ENCODE measurements around the gene PPP1R9A. TPM values are rescaled to one million over a fixed set of nuclear protein-coding genes. Genes with fewer than 3 reads are reported as not detected.
A peak's percentile ranks its signal among the peaks of the same experiment; 100 is the strongest.

Gene PPP1R9A
- total and polyA plus RNA-seq, 7 experiments from 2014 or later = 0.21 to 1.4 TPM; not detected in 5

GRCh38 chr7:94882891-94883290, 24.5 kb upstream of the PPP1R9A start:
- Histone ChIP-seq H3K27ac (ENCODE audit: low read depth, low read length) (no peak overlapping the region), H3K4me1 (ENCODE audit: control insufficient read depth in 2 of 2, insufficient read depth in 2 of 2, low read length in 2 of 2) (no peaks in the 10 kb centered on the region), H3K9me3 (ENCODE audit: control insufficient read depth in 2 of 3, low read length in 3 of 3) (peaks cover 0 to 7% (median 0%) of the 10 kb centered on the region in 3 experiments), H3K27me3 (ENCODE audit: control insufficient read depth in 2 of 2, insufficient read depth in 2 of 2, low read length in 2 of 2) (no peaks in the 10 kb centered on the region), H3K36me3 (ENCODE audit: control insufficient read depth in 2 of 3, insufficient read depth in 3 of 3, low read length in 3 of 3) (no peaks in the 10 kb centered on the region), H3K4me3 (ENCODE audit: low read length) (no peak overlapping the region)
- Mint-ChIP-seq H3K4me1 (no peaks in the 10 kb centered on the region), H3K4me3 (no peak overlapping the region), H3K27ac (no peak overlapping the region), H3K27me3 (peaks cover 0 to 33% (median 14%) of the 10 kb centered on the region in 5 donors), H3K9me3 (peaks cover 0 to 16% (median 9%) of the 10 kb centered on the region in 11 donors), H3K36me3 (peaks cover 0 to 6% (median 4%) of the 10 kb centered on the region in 5 donors)
- CTCF ChIA-PET = no interaction called here
- ATAC-seq (no peak), DNase-seq (no peak)
- POLR2A ChIA-PET = no interaction called here
- intact Hi-C loops (cut with micrococcal nuclease) = no loop called here

- ATAC-seq (no peak), DNase-seq (no peak)
- H3K27ac Mint-ChIP-seq = no peak overlapping the region
- H3K9me3 Mint-ChIP-seq = peaks cover 0 to 9% (median 4%) of the 10 kb centered on the region in 11 donors
- POLR2A ChIA-PET = no interaction called here
- Histone ChIP-seq H3K4me3 (ENCODE audit: low read length) (no peak overlapping the region), H3K9me3 (ENCODE audit: control insufficient read depth in 2 of 3, low read length in 3 of 3) (no peaks in the 10 kb centered on the region), H3K27ac (ENCODE audit: low read depth, low read length) (no peak overlapping the region), H3K4me1 (ENCODE audit: control insufficient read depth in 2 of 2, insufficient read depth in 2 of 2, low read length in 2 of 2) (no peaks in the 10 kb centered on the region), H3K36me3 (ENCODE audit: control insufficient read depth in 2 of 3, insufficient read depth in 3 of 3, low read length in 3 of 3) (no peaks in the 10 kb centered on the region), H3K27me3 (ENCODE audit: control insufficient read depth in 2 of 2, insufficient read depth in 2 of 2, low read length in 2 of 2) (no peaks in the 10 kb centered on the region)
- H3K4me1 Mint-ChIP-seq = no peaks in the 10 kb centered on the region
- peaks cover 0 to 6% (median 4%) of the 10 kb centered on the region in 5 donors for H3K36me3 Mint-ChIP-seq
- no peak overlapping the region for H3K4me3 Mint-ChIP-seq
- CTCF ChIA-PET = interaction anchor here (0.6 kb wide), 1 partner anchor 1187 kb away, joined by 5 read pairs; no protein-coding TSS in a partner anchor
- intact Hi-C loops (cut with micrococcal nuclease) = no loop called here
- H3K27me3 Mint-ChIP-seq = peaks cover 0 to 26% (median 14%) of the 10 kb centered on the region in 5 donors
Measured at GRCh38 chr7:94883616-94884015, 23.8 kb upstream of the PPP1R9A start.

GRCh38 chr7:94888551-94888950, 18.8 kb upstream of the PPP1R9A start:
- intact Hi-C loops (cut with micrococcal nuclease) = no loop called here
- no peak overlapping the region for H3K27ac ChIP-seq (ENCODE audit: low read depth, low read length)
- no peaks in the 10 kb centered on the region for H3K4me1 Mint-ChIP-seq
- H3K36me3 Mint-ChIP-seq = peaks cover 0 to 4% (median 0%) of the 10 kb centered on the region in 5 donors
- no peaks in the 10 kb centered on the region for H3K9me3 ChIP-seq (ENCODE audit: control insufficient read depth in 2 of 3, low read length in 3 of 3)
- POLR2A ChIA-PET = no interaction called here
- no peaks in the 10 kb centered on the region for H3K27me3 ChIP-seq (ENCODE audit: control insufficient read depth in 2 of 2, insufficient read depth in 2 of 2, low read length in 2 of 2)
- H3K9me3 Mint-ChIP-seq = peaks cover 0 to 5% (median 0%) of the 10 kb centered on the region in 11 donors
- H3K27ac Mint-ChIP-seq = peak overlapping the region in 1 of 9 donors; percentile 8
- H3K4me3 Mint-ChIP-seq = no peak overlapping the region
- CTCF ChIA-PET = no interaction called here
- no peak for ATAC-seq
- DNase-seq = no peak
- no peaks in the 10 kb centered on the region for H3K36me3 ChIP-seq (ENCODE audit: control insufficient read depth in 2 of 3, insufficient read depth in 3 of 3, low read length in 3 of 3)
- no peaks in the 10 kb centered on the region for H3K4me1 ChIP-seq (ENCODE audit: control insufficient read depth in 2 of 2, insufficient read depth in 2 of 2, low read length in 2 of 2)
- H3K4me3 ChIP-seq (ENCODE audit: low read length) = no peak overlapping the region
- H3K27me3 Mint-ChIP-seq = peaks cover 0 to 19% (median 14%) of the 10 kb centered on the region in 5 donors

GRCh38 chr7:94888995-94889523, 18.3 kb upstream of the PPP1R9A start:
- peak overlapping the region in 1 of 9 donors; percentile 8 for H3K27ac Mint-ChIP-seq
- intact Hi-C loops (cut with micrococcal nuclease) = no loop called here
- no peaks in the 10 kb centered on the region for H3K9me3 ChIP-seq (ENCODE audit: control insufficient read depth in 2 of 3, low read length in 3 of 3)
- ChIA-PET CTCF (no interaction called here), POLR2A (no interaction called here)
- H3K27me3 Mint-ChIP-seq = peaks cover 0 to 19% (median 14%) of the 10 kb centered on the region in 5 donors
- no peak overlapping the region for H3K4me3 Mint-ChIP-seq
- peaks cover 0 to 4% (median 0%) of the 10 kb centered on the region in 5 donors for H3K36me3 Mint-ChIP-seq
- no peaks in the 10 kb centered on the region for H3K27me3 ChIP-seq (ENCODE audit: control insufficient read depth in 2 of 2, insufficient read depth in 2 of 2, low read length in 2 of 2)
- no peaks in the 10 kb centered on the region for H3K4me1 Mint-ChIP-seq
- no peak overlapping the region for H3K4me3 ChIP-seq (ENCODE audit: low read length)
- no peak overlapping the region for H3K27ac ChIP-seq (ENCODE audit: low read depth, low read length)
- DNase-seq (no peak), ATAC-seq (no peak)
- H3K4me1 ChIP-seq (ENCODE audit: control insufficient read depth in 2 of 2, insufficient read depth in 2 of 2, low read length in 2 of 2) = no peaks in the 10 kb centered on the region
- H3K36me3 ChIP-seq (ENCODE audit: control insufficient read depth in 2 of 3, insufficient read depth in 3 of 3, low read length in 3 of 3) = no peaks in the 10 kb centered on the region
- peaks cover 0 to 8% (median 0%) of the 10 kb centered on the region in 11 donors for H3K9me3 Mint-ChIP-seq

- no peak for DNase-seq
Measured at GRCh38 chr7:94890216-94890615, 17.2 kb upstream of the PPP1R9A start.

GRCh38 chr7:94893661-94894060, 13.7 kb upstream of the PPP1R9A start:
- ChIA-PET POLR2A (interaction anchor here (0.6 kb wide), 1 partner anchor 99 kb away, joined by 3 read pairs; no protein-coding TSS in a partner anchor), CTCF (no interaction called here)
- peaks cover 0 to 4% (median 0%) of the 10 kb centered on the region in 5 donors for H3K27me3 Mint-ChIP-seq
- H3K36me3 ChIP-seq (ENCODE audit: control insufficient read depth in 2 of 3, insufficient read depth in 3 of 3, low read length in 3 of 3) = no peaks in the 10 kb centered on the region
- H3K9me3 Mint-ChIP-seq = peaks cover 0 to 5% (median 0%) of the 10 kb centered on the region in 11 donors
- H3K27ac Mint-ChIP-seq = no peak overlapping the region
- no peaks in the 10 kb centered on the region for H3K4me1 ChIP-seq (ENCODE audit: control insufficient read depth in 2 of 2, insufficient read depth in 2 of 2, low read length in 2 of 2)
- H3K9me3 ChIP-seq (ENCODE audit: control insufficient read depth in 2 of 3, low read length in 3 of 3) = no peaks in the 10 kb centered on the region
- intact Hi-C loops (cut with micrococcal nuclease) = no loop called here
- no peaks in the 10 kb centered on the region for H3K4me1 Mint-ChIP-seq
- no peak overlapping the region for H3K27ac ChIP-seq (ENCODE audit: low read depth, low read length)
- no peak overlapping the region for H3K4me3 ChIP-seq (ENCODE audit: low read length)
- no peak for DNase-seq
- H3K27me3 ChIP-seq (ENCODE audit: control insufficient read depth in 2 of 2, insufficient read depth in 2 of 2, low read length in 2 of 2) = no peaks in the 10 kb centered on the region
- no peak overlapping the region for H3K4me3 Mint-ChIP-seq
- H3K36me3 Mint-ChIP-seq = no peaks in the 10 kb centered on the region
- no peak for ATAC-seq

More at GRCh38 chr7:94890216-94890615, 17.2 kb upstream of the PPP1R9A start:
- peaks cover 0 to 4% (median 0%) of the 10 kb centered on the region in 5 donors for H3K36me3 Mint-ChIP-seq
- H3K9me3 ChIP-seq (ENCODE audit: control insufficient read depth in 2 of 3, low read length in 3 of 3) = no peaks in the 10 kb centered on the region
- no peak overlapping the region for H3K4me3 Mint-ChIP-seq
- H3K4me1 Mint-ChIP-seq = no peaks in the 10 kb centered on the region
- no peak for ATAC-seq
- intact Hi-C loops (cut with micrococcal nuclease) = no loop called here
- H3K27me3 Mint-ChIP-seq = peaks cover 0 to 12% (median 10%) of the 10 kb centered on the region in 5 donors
- no peaks in the 10 kb centered on the region for H3K4me1 ChIP-seq (ENCODE audit: control insufficient read depth in 2 of 2, insufficient read depth in 2 of 2, low read length in 2 of 2)
- H3K36me3 ChIP-seq (ENCODE audit: control insufficient read depth in 2 of 3, insufficient read depth in 3 of 3, low read length in 3 of 3) = no peaks in the 10 kb centered on the region
- H3K27ac ChIP-seq (ENCODE audit: low read depth, low read length) = no peak overlapping the region
- ChIA-PET POLR2A (no interaction called here), CTCF (no interaction called here)
- no peak overlapping the region for H3K4me3 ChIP-seq (ENCODE audit: low read length)
- H3K9me3 Mint-ChIP-seq = peaks cover 0 to 9% (median 0%) of the 10 kb centered on the region in 11 donors
- no peaks in the 10 kb centered on the region for H3K27me3 ChIP-seq (ENCODE audit: control insufficient read depth in 2 of 2, insufficient read depth in 2 of 2, low read length in 2 of 2)
- H3K27ac Mint-ChIP-seq = no peak overlapping the region

- H3K36me3 ChIP-seq (ENCODE audit: control insufficient read depth in 2 of 3, insufficient read depth in 3 of 3, low read length in 3 of 3) = no peaks in the 10 kb centered on the region
- no peak overlapping the region for H3K4me3 ChIP-seq (ENCODE audit: low read length)
- intact Hi-C loops (cut with micrococcal nuclease) = no loop called here
- H3K27ac ChIP-seq (ENCODE audit: low read depth, low read length) = no peak overlapping the region
- ATAC-seq (no peak), DNase-seq (no peak)
- H3K27ac Mint-ChIP-seq = no peak overlapping the region
- no peaks in the 10 kb centered on the region for H3K27me3 ChIP-seq (ENCODE audit: control insufficient read depth in 2 of 2, insufficient read depth in 2 of 2, low read length in 2 of 2)
- peaks cover 0 to 5% (median 4%) of the 10 kb centered on the region in 5 donors for H3K27me3 Mint-ChIP-seq
- CTCF ChIA-PET = no interaction called here
- no peak overlapping the region for H3K4me3 Mint-ChIP-seq
- no peaks in the 10 kb centered on the region for H3K36me3 Mint-ChIP-seq
- H3K9me3 Mint-ChIP-seq = peaks cover 0 to 5% (median 0%) of the 10 kb centered on the region in 11 donors
- no peaks in the 10 kb centered on the region for H3K9me3 ChIP-seq (ENCODE audit: control insufficient read depth in 2 of 3, low read length in 3 of 3)
- no peaks in the 10 kb centered on the region for H3K4me1 ChIP-seq (ENCODE audit: control insufficient read depth in 2 of 2, insufficient read depth in 2 of 2, low read length in 2 of 2)
- POLR2A ChIA-PET = no interaction called here
- H3K4me1 Mint-ChIP-seq = no peaks in the 10 kb centered on the region
Measured at GRCh38 chr7:94897541-94897940, 9.9 kb upstream of the PPP1R9A start.

Measured in naive thymus-derived CD4-positive, alpha-beta T cell (primary cell).